HUES6 (cell line): ENCODE measurements around the gene PATE1.
"Not testable (repeated sequence)": the region's sequence is repeated elsewhere in the genome, so short reads cannot be mapped to it uniquely, and the experiment has no call there.

Experiments
- H3K27ac ChIP-seq: 2 replicates; pipeline ENCODE4 v1.7.0; 2013; ENCODE audit warnings: low read depth, mild to moderate bottlenecking, low read length, inconsistent platforms
- H3K27me3 ChIP-seq: 2 replicates; pipeline ENCODE4 v1.6.1; 2013; ENCODE audit warnings: low read length; ENCODE audit not compliant: control insufficient read depth, insufficient read depth
- H3K36me3 ChIP-seq: 2 replicates; pipeline ENCODE4 v1.6.1; 2013; ENCODE audit warnings: low read length; ENCODE audit not compliant: control insufficient read depth, insufficient read depth
- H3K4me1 ChIP-seq: 2 replicates; pipeline ENCODE4 v1.6.1; 2013; ENCODE audit warnings: low read length; ENCODE audit not compliant: control insufficient read depth, insufficient read depth
- H3K4me3 ChIP-seq: 2 replicates; pipeline ENCODE4 v1.5.1; 2013; ENCODE audit warnings: low read depth, low read length
- H3K9ac ChIP-seq: one replicate; pipeline ENCODE4 v1.6.1; 2013; ENCODE audit warnings: mild to moderate bottlenecking, low read length
- H3K9me3 ChIP-seq: 2 replicates; pipeline ENCODE4 v1.6.1; 2013; ENCODE audit warnings: low read depth, low read length; ENCODE audit not compliant: control insufficient read depth, insufficient read depth

The PATE1 gene

DNA sequence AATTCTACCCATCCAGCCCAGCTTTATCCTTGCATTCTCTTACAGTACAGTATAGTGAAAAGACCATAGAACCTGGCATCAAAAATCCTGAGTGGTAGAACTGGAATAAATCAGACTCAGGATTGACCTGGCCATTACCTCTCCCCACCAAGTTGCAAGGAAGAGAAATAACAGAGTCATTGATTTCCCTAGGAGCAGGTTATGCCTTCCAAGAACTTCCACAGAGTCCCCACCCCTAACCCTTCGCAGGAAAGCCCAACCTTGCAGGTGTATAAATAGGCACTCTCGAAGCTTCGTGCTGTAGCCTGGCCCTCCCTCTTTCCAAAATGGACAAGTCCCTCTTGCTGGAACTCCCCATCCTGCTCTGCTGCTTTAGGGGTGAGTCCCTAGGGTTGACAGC is at the start of gene PATE1:
PATE1 (plus strand) TSS at position 301 of the 400 bp plus-strand sequence; CDS start at position 327, 26 bp downstream.
- H3K4me3 ChIP-seq, result no peak within 1 kb of the TSS
- no peaks in the 10 kb centered on the region for H3K36me3 ChIP-seq
- H3K4me1 ChIP-seq, result no peaks in the 10 kb centered on the region
- peaks cover 35% of the 10 kb centered on the region; the same call in 1 of the 2 replicates for H3K27me3 ChIP-seq
- H3K27ac ChIP-seq, result no peak within 1 kb of the TSS
- H3K9ac ChIP-seq, result no peak within 1 kb of the TSS
- H3K9me3 ChIP-seq, result no peaks in the 10 kb centered on the region

- H3K4me1 ChIP-seq, result peaks cover 11% of the 10 kb centered on the region
- no peak overlapping the region for H3K9ac ChIP-seq
- no peaks in the 10 kb centered on the region for H3K9me3 ChIP-seq
- no peaks in the 10 kb centered on the region for H3K27me3 ChIP-seq
- no peaks in the 10 kb centered on the region for H3K36me3 ChIP-seq
- no peak overlapping the region for H3K4me3 ChIP-seq
- no peak overlapping the region for H3K27ac ChIP-seq
Observed at GRCh38 chr11:125701018-125701610, 45.0 kb upstream of the PATE1 start.

- Histone ChIP-seq H3K4me1 (peaks cover 11% of the 10 kb centered on the region), H3K4me3 (no peak overlapping the region), H3K9ac (no peak overlapping the region), H3K27me3 (no peaks in the 10 kb centered on the region), H3K36me3 (no peaks in the 10 kb centered on the region), H3K9me3 (no peaks in the 10 kb centered on the region), H3K27ac (no peak overlapping the region)
Observed at GRCh38 chr11:125701858-125702621, 44.0 kb upstream of the PATE1 start.

GRCh38 chr11:125704686-125705085 is 41.4 kb upstream of the PATE1 start:
- H3K9me3 ChIP-seq, H3K36me3 ChIP-seq, H3K4me3 ChIP-seq, H3K9ac ChIP-seq, H3K27ac ChIP-seq, H3K27me3 ChIP-seq: not testable (repeated sequence)
- H3K4me1 ChIP-seq, result peaks cover 11% of the 10 kb centered on the region

- Histone ChIP-seq H3K4me1 (no peaks in the 10 kb centered on the region), H3K36me3 (no peaks in the 10 kb centered on the region), H3K27ac (no peak overlapping the region), H3K9ac (no peak overlapping the region), H3K9me3 (peaks cover 9% of the 10 kb centered on the region; the same call in 1 of the 2 replicates), H3K4me3 (no peak overlapping the region), H3K27me3 (no peaks in the 10 kb centered on the region)
Observed at GRCh38 chr11:125720781-125721180, 25.3 kb upstream of the PATE1 start.

GRCh38 chr11:125724125-125724524 is 22.0 kb upstream of the PATE1 start:
- H3K9me3 ChIP-seq, result no peaks in the 10 kb centered on the region
- no peak overlapping the region for H3K27ac ChIP-seq
- no peaks in the 10 kb centered on the region for H3K4me1 ChIP-seq
- no peaks in the 10 kb centered on the region for H3K36me3 ChIP-seq
- no peak overlapping the region for H3K4me3 ChIP-seq
- H3K9ac ChIP-seq, result no peak overlapping the region
- H3K27me3 ChIP-seq, result no peaks in the 10 kb centered on the region

DNA sequence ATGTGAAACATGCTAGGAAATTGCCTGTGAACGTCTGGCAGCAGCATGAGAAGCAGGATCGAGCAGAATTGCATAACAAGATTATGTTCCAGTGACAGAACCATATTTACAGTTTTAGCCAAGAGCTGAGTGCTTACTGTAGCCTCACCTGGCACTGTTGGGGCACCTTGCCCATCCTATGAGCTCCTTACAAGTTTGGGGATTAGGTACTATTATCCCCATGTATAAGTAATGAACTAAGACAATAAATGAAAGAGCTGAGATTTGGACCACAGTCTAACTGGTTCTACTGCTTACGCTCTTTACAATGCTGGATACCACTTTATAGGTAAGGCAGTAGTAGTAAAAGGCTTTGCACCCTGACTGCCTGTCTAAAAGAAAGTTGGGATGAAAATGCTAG is 17.1 kb upstream of the PATE1 start:
- H3K9ac ChIP-seq, result no peak overlapping the region
- H3K27ac ChIP-seq, result no peak overlapping the region
- no peaks in the 10 kb centered on the region for H3K36me3 ChIP-seq
- H3K9me3 ChIP-seq, result no peaks in the 10 kb centered on the region
- H3K4me3 ChIP-seq, result no peak overlapping the region
- H3K27me3 ChIP-seq, result 0 out of 2 replicates have a peak, but pooled peaks cover 3% of the 10 kb centered on the region
- H3K4me1 ChIP-seq, result no peaks in the 10 kb centered on the region

GRCh38 chr11:125740617-125741016 is 5.5 kb upstream of the PATE1 start:
- no peaks in the 10 kb centered on the region for H3K36me3 ChIP-seq
- no peak overlapping the region for H3K4me3 ChIP-seq
- H3K4me1 ChIP-seq, result no peaks in the 10 kb centered on the region
- H3K9me3 ChIP-seq, result no peaks in the 10 kb centered on the region
- H3K27ac ChIP-seq, result no peak overlapping the region
- H3K9ac ChIP-seq, result no peak overlapping the region
- peaks cover 5% of the 10 kb centered on the region; the same call in 1 of the 2 replicates for H3K27me3 ChIP-seq

DNA sequence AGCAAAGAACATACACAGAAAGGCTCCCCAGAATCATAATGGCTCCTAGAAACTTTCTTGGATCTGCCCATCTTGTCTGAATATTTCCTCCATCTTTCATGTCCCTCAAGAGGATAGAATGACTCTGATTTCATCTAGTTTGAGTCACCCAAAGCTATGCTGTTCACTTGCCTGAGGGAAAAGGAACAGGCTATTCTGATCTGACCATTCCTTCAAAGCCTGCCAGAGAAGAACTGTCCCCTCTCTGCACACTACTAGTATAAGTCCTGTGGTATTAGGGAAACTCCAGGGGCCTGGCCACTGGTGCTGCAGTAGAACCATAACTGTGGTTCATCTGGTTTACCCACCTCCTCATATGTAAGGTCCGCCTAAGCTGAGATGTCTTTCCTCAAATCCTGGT is 2.4 kb upstream of the PATE1 start:
- no peak overlapping the region for H3K4me3 ChIP-seq
- H3K27ac ChIP-seq, result no peak overlapping the region
- peaks cover 29% of the 10 kb centered on the region; the same call in 1 of the 2 replicates for H3K27me3 ChIP-seq
- no peak overlapping the region for H3K9ac ChIP-seq
- H3K9me3 ChIP-seq, result no peaks in the 10 kb centered on the region
- no peaks in the 10 kb centered on the region for H3K4me1 ChIP-seq
- H3K36me3 ChIP-seq, result no peaks in the 10 kb centered on the region

- Histone ChIP-seq H3K9me3 (no peaks in the 10 kb centered on the region), H3K4me1 (no peaks in the 10 kb centered on the region), H3K4me3 (no peak overlapping the region), H3K27me3 (peaks cover 30% of the 10 kb centered on the region; the same call in 1 of the 2 replicates), H3K27ac (no peak overlapping the region), H3K36me3 (no peaks in the 10 kb centered on the region), H3K9ac (no peak overlapping the region)
Observed at GRCh38 chr11:125750629-125751028, 4.5 kb downstream of the PATE1 start.

DNA sequence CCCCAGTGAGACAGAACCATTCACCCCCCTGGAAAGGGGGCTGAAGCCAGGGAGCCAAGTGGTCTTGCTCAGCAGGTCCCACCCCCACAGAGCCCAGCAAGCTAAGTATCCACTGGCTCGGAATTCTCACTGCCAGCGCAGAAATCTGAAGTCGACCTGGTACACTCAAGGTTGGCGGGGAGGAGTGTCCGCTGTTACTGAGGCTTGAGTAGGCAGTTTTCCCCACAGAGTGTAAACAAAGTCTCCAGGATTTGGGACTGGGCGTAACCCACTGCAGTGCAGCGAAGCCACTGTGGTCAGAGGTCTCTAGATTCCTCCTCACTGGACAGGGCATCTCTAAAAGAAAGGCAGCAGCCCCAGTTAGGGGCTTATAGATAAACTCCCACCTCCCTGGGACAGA is 10.0 kb downstream of the PATE1 start:
- Histone ChIP-seq H3K27me3 (no peaks in the 10 kb centered on the region), H3K4me1 (no peaks in the 10 kb centered on the region), H3K27ac (no peak overlapping the region), H3K36me3 (no peaks in the 10 kb centered on the region), H3K9me3 (no peaks in the 10 kb centered on the region), H3K4me3 (no peak overlapping the region), H3K9ac (no peak overlapping the region)
